Measurements from ENCODE around the gene IL17C.
A peak's percentile ranks its signal among the peaks of the same experiment; 100 is the strongest.

IL17C gene

DNA sequence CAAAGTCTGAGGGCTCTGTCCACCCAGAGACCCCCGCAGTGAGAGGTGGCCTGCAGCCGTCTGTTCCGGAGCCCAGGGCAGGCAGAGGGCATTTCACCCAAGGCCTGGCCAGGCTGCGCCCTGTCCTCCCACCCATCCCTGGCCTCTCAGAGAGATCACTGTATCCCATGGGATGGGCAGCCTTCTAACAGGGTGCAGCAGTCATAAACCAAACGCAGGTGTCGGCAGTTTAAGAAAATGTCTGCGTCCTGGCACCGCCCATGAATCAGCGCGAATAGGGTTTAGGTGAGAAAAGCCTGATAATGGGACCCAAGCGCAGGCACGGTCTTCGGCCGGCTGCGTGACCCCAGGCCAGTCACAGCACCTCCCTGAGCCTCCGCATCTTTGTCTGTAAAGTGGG lies 7.1 kb downstream of the IL17C start:
- no peak for DNase-seq (ENCODE audit: low spot score)

DNA sequence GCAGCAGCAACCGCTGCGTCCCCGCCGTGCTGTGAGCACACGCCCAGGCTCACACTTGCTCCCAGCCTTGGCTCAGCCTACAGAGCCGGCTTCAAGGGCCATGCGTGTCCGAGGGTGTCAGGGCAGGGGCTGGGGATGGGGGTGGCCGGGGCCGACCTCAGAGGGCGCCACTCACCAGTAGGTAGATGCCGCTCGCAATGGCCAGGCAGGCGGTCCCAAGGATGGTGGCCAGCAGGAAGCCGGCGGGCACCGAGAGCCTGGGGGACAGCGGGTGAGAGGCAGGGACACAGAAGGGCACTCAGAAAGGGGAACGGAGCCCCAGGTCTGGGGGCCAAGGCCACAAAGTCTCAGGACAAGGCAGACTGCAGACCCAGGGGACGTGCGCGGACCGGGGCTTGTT lies 7.6 kb downstream of the IL17C start:
- DNase-seq (ENCODE audit: low spot score): no peak

DNA sequence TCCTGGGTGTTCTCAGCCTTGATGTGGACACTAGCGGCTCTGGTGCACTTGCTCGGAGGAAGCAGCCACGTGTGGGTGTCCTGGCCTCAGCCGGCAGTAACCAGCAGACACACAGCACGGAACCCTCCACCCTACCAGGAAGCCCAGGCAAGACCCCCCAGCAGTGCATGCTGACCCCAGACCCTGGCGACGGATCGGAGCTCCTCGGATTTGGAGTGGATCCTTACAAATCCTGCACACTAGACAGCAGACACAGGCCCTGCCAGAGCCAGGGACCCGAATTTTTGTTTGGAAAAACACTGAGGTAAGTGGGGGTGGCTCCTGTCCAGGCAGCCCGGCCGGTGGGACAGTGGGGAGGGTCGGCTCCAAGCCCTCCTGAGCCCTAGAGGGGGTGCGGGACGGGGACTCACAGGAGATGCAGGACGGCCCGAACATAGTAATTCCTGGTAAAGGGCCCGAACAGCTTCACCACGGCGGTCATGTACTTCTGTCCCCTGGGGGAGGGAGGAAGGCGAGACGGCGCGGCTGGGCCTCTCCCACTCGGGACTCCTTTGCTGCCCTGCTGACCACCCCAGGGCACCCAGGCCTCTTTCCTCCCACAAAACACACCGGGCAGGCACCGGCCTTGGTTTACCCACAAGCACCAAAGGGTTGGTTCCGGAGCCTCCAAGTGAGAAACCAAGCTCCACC lies 8.1 kb downstream of the IL17C start:
- DNase-seq (ENCODE audit: low spot score): no peak

DNA sequence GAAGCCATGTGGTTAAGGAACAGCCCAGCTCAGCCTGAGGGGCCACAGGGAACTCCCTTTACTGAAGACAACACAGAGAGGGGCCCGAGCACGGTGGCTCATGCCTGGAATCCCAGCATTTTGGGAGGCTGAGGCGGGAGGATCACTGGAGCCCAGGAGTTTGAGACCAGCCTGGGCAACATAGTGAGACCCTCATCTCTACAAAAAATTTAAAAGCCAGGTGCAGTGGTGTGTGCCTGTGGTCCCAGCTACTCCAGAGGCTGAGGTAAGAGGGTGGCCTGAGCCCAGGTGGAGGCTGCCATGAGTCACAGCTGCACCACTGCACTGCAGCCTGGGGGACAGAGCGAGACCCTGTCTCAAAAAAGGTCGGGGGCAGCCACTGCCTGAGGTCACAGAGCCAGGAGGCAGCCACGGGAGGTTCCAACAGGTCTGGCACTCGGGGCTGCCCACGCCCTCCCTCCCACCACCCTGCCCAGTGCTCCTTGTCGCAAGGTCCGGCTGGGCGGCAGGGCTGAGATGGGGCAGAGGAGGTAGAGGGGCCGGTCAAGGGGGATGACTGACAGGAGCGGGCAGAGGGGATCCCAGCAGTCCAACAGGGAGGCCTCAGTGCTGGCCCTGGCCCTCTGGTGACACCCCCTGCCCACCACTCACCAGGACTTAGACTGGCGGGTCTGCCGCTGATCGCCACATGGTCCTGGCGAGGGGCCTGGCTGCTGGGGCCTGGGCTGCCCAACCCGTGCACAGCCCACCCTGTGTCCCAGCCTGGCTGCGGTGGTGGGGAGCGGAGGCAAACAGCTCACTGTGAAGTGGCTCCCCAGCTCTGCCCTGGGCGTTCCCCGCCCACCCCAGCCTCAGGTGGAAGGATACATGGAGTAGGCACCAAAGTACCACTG lies 9.1 kb downstream of the IL17C start:
- no peak for DNase-seq (ENCODE audit: low spot score)

DNA sequence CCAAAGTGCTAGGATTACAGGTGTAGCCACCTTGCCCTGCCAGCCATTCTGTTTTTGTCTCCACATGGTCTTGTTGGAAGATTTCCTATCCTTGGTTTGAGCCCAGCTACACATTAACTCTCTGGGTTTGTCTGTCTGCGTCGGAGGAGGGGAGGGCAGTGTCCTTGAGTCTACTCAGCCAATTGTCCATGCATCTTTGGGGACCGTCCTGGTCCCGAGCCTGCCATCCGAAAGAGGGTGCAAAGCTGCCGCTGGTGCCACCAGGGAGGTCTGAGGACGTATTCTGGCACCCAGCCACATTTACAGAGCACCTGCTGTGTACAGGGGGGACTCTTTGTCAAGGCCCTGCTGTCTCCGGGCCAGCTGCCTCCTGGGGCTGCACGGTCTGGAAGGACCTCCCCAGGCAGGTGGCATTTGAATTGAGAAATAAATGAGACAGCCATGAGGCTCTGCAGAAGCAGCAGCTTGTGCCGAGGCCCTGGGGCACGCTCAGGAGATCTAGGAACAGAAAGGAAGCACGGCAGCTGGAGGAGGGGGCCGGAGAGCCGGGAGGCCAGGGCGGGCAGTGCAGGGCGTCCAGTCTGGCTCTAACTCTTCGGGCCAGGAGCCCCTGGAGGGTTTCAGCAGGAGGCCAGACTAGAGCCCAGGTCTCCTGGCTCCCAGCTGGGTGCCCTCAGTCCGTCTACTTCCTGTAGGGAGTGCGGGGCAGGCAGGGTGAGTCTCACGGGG lies 11.0 kb downstream of the IL17C start:
- DNase-seq (ENCODE audit: low spot score): no peak

DNA sequence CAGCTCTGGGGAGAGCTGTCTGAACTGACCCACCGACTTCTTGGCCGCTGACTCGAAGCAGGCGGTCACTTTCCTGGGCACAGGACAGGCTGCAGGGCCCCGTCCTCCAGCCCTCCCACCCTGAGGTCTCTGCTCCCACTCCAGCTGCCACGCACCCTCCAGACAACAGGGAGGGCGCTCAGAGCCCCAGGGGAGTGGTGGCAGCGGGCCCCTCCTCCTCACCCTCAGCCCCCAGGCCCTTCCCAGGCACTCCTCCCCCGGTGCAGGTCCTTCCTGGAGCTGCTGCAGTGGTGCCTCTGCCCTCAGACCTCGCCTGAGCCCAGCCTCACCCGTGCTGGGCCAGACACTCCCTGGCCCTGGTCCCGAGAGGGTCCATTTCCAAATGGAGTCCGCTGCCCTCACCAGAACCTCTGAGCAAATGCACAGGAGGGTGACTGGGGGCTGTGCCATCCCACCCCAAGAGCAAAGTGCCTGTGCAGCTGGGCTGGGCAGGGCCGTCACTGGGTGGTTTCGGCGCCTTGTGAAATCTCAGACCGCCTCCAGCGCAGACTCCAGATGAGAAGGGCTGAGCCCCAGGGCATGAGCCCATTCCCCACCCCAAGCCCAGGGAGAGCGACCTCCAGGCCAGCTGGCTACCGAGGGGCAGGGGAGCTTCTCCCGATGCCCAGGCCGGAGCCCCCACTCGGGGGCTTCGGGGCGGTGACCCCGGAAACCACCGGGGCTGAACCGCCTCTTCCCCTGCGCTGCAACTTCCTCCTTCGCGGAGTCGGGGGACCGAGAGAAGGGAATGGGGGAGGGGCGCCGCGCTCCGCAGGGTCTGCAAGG lies 11.8 kb downstream of the IL17C start:
- peak; percentile 75 for DNase-seq (ENCODE audit: low spot score)

DNA sequence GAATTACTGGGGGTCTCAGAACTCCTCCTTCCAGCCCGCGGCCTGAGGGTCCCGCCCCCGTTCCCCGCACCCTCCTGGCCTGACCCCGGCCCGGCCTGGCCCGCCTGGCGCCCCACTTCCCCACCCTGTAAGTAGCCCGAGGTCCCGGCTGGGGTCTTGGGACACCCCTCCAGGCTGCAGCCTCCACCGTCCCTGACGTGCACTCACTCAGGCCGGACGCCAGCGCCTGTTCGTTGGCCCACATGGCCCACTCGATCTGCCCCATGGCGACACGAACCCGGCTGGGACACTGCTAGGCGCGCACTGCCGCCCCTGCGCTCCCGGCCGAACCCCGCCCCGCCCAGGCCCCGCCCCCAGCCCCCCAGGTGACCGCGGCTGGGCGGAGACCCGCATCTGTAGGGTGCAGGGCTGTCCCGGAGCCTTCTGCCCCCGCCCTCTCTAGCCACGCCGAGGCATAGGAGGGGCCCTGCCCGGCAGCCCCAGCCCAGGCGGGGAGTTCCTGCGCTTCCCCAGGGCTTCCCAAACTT lies 12.4 kb downstream of the IL17C start, which contains the start of gene CYBA:
Gene CYBA, minus strand, starts transcription at position 305 of the 527 bp plus-strand sequence. Its CDS starts 40 bp downstream, at position 265.
- DNase-seq (ENCODE audit: low spot score): peak; percentile 98

DNA sequence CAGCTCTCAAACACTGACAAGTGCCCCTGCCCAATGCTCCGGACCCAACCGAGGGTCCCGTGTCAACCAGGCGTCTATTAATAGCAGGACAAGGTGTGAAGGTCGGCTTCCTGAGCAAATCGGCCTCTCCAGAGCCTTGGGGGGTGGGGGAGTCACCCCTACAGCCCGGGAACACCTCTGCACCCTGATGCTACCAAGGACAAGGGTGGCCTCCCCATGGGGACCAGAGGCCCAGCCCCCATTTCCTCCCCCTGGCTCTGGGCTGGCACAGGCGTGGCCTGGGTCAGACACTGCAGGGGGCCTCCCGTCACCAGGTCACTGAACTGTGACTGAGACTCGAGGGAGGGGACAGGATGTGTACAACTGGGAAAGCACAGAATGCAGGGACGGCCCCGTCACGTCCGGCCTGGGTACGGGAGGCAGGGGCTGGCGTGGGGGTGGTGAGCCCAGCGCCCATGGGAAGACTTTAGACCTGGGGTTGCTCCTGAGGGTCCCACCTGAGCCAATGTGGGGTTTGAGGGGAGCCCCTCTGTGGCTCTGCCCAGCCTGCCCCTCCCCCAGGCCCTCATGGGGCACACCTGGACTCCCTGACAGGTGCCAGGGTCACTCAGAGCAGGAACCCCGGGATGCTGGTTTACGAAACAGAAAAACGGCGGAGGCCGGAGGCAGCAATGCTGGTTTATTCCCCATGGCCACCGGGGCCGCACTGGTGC lies 13.1 kb downstream of the IL17C start:
- peak; percentile 99 for DNase-seq (ENCODE audit: low spot score)

DNA sequence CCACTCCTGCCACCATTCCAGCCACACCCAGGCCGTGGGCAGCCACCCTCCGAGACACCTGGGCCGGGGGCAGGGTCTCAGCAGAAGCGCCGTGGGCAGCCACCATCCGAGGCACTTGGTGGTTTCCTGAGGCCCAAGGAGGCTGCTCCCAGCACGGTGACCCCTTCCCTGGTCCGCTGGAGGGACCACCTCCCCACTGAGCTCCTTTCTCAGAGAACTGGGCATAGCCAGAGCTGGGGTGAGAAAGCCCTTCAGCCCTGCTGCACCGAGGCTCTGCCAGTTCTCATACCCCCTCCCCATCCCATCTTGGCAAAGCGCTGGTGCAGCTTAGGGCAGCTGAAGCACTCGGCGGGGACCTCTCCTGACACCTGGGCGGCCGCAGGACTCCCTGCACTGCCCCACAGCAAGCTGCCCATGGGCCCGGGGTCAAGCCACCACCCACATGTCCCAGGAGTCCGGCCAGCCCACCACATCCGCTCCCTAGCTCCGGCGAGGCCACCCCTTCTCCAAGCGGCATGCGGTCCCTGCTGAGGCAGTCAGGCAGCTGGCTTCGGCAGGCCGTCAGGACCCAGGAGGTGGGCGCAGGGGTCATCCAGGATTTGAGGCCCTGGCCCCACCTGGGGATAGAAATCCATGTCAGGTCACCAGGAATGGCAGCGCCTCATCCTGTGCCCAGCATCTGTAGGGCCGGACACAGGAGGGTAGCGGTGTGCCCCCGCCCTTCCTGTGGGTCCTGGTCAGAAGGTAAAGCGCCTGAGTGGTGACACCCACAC lies 13.8 kb downstream of the IL17C start:
- DNase-seq (ENCODE audit: low spot score): no peak

DNA sequence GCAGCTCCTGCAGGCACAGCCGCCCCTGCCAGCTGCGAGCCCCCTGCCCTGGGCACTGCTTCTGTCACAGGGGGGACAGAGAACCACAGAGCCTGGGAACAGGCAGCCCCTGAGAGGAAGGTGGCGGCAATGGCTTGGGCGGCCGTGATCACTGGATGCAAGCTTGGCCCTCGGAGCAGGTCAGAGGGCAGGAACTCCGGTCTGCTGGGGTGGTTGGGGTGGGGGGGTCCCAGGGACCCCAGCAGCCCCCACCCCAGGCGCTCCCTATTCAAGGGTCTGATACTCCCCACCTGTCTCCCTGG lies 14.3 kb downstream of the IL17C start:
- DNase-seq (ENCODE audit: low spot score): no peak

DNA sequence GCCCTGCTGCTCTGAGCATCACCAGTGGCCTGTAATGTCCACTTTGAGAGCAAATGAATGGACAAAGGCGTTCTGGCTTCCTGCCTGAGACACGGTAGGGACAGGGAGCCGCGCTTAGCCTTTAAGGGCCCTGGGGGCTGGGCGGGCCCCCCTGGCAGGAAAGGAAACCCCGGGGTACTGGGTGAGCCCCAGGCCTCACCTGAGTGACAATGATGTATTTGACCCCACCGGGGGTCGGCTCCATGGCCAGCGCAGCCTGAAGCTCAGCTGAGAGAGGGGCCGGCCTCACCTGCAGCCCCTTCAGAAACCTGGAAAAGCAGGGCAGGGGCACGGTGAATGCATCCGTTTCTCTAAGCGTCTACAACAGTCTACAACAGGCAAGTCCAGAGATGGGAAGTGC lies 14.7 kb downstream of the IL17C start:
- no peak for DNase-seq (ENCODE audit: low spot score)

DNA sequence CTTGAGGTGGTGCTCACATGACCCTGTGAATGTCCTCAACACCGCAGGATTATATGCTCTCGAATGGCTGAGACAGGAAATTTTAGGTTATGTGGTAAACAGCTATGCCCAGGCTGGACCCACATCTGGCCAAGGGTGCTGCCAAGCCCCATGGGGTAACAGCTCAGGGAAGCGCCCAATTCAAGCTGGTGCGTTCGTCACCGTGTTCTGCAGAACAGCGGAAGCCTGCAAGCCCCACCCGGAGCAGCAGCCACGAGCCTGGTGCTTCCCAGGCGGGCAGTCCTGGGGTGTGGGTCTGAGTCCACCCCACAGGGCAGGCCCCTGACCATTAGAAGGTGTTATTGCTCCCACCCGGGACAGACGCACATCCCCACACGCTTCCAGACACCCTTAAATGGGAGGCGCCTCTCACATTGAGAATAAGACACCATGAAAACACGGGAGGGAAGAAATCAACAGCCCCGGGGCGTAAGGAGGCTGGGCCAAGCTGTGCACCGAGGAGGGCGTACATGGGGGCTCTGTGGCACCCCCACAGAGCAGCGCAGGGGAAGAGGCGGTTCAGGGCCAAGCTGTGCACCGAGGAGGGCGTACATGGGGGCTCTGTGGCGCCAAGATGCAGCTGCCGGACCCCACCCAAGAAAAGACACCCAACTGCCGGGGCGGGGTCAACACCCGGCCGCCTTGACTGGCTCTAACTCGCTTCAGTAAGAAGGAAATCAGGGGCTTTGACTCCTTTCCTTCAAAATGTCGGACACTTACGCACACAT lies 15.4 kb downstream of the IL17C start:
- DNase-seq (ENCODE audit: low spot score): no peak

DNA sequence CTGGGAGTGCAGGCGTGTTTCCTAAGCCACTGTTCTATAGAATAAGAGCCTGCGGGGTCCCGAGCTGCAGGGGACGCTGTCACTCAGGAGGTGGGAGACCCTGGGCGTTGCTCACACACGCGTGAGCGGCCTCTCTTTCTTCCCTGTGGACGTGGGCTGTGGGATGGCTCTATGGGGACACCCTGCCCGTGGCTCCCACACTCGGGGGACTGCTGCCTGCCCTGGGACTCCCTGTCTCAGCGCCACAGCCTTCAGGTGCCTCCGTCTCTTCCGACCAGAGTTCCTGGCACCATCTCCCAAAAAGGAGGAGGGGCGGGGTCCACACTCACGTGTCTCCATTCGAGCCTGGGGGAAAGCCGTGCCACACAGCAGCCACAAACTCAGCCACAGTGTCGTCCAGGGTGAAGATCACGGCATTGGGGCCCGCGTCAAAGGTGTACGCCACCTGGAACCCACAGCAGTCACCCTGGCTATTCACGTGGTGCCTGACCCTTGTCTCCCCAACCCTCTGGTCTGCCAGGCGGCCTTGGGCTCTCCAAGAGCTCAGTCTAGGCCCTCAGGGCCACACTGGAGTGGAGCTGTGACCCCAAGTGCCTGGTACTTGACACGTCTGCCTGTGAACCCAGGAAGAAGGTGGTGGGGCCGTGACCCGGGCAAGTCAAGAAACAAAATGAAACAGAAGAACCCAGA lies 16.1 kb downstream of the IL17C start:
- DNase-seq (ENCODE audit: low spot score): no peak

DNA sequence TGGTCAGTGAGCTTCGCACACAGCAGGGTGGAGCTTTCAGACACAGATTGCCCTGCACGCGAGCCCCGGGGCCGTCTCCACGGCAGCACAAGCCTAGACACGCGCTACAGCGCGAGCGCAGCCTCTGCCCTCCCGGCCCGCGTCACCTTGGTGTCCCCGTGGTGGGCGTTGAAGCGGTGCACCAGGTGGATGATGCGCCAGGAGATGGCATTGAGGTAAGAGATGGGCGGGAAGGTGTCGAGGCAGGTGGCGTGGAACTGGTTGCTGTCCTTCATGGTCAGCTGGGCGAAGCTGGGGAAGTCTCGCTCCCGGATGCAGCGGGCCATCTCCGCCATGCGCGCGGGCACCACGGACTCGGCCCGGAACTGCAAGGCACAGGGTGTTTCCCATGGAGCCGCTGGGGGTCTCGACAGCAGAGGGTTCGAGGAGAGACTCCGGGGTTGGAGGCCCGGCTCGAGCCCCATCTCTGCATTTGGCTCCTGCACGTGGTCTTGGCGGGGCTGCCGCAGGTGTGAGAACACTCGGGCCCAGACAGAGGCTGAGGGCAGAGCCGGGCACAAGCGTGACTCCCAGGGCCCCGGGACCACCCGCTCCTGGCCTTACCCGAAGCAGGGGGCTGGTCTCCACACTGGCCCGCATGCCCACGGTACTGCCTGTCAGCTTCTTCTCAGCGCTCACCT lies 16.8 kb downstream of the IL17C start:
- no peak for DNase-seq (ENCODE audit: low spot score)

DNA sequence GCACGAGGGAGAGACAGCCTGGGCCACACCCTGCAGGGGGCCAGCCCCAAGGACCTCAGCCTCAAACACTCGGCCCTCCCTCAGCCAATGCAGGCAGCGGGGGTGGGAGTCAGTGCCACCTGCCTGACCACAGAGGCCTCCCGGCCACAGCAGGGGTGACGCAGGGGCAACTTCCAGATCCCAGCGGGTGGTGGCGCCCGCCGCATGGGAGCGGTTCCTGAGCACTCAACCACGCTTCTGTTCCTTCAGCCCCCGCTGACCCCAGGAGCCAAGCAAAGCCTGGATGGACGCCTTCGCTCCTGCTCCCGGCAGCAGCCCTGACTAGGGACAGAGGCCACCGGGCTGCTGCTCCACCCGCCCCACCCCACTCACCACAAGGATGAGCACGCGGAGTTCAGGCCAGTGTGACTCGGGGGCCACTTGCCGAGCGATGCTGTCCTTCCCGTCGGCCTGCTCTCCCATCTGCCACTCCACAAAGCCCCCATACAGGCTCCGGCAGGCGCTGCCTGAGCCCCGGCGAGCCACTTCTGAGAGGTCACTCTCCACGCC lies 17.4 kb downstream of the IL17C start:
- no peak for DNase-seq (ENCODE audit: low spot score)

DNA sequence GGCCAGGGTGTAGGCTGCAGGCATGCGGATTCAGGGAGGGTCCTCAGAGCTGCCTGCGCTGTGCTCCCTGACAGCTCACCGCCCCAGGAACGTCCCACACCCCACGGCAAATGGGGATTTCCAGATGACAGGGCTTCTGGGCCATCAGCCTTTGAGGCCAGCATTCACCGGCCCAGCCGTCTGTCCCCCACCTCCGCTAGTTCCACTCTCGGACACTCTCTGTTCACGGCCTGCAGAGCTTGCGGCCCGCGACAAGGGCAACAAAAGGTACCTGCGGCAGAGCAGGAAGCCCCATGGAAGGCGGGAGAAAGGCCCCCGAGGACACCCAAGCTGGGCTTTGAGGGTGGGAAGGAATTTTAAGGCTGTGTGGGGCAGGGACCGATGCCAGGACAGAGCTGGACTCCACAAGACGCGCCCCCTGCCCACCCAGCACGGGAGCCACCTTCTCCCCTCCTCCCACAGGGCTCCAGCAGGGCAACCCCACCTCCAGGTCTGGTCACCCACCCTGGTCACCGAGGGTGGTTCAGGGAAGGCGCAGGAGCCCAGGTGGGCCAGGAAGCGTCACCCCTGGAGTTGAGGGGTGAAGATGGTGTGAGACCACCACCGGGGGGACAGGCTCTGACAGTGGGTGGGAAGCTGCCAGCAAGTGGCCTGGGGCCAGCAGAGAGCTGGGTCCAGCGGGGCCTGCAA lies 18.1 kb downstream of the IL17C start:
- DNase-seq (ENCODE audit: low spot score): no peak

DNA sequence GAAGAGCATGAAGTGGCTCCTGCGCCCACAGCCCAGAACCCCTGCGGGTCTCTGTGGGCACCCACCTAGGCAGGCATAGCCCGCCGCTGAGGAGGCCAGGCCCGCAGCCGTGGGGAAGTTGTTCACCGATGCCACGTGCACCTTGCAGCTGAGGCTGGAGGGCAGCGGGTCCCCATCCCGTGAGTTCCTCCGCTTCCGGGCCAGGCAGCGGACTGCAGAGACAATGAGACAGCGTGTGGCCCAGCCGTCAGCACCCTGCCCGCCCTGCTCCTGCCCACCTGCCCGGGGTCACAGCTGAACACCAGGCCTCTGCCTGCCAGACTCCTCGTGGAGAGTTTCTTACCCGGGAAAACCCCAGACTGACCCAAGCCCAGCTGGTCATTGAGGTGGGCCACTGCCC lies 19.0 kb downstream of the IL17C start:
- no peak for DNase-seq (ENCODE audit: low spot score)

Measured in HuH-7 (cell line).